ENCODE results near the gene GDF10.

GDF10 gene

DNA sequence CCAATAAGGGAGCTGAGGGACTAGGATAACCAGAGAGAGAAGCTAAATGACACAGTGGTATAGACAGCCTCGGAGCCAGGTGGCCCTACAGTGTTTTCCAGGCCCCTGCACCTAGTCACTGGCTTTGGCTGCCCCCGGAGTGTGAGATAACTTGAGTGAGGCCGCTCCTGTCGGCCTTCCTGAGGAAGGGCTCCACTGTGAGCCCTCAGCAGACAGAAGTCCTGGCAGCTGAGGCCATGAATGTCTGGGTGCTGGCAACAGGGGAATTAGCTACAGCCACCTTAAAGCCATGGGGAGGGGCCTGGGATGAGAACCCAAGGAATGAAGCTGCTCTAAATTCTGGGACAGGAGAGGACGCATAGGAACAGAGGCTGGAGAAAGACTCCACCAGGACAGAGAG, 4.6 kb upstream of the GDF10 start:
- no peak for DNase-seq (ENCODE audit: extremely low read depth, low read depth)
- TF ChIP-seq, protein P1, sequence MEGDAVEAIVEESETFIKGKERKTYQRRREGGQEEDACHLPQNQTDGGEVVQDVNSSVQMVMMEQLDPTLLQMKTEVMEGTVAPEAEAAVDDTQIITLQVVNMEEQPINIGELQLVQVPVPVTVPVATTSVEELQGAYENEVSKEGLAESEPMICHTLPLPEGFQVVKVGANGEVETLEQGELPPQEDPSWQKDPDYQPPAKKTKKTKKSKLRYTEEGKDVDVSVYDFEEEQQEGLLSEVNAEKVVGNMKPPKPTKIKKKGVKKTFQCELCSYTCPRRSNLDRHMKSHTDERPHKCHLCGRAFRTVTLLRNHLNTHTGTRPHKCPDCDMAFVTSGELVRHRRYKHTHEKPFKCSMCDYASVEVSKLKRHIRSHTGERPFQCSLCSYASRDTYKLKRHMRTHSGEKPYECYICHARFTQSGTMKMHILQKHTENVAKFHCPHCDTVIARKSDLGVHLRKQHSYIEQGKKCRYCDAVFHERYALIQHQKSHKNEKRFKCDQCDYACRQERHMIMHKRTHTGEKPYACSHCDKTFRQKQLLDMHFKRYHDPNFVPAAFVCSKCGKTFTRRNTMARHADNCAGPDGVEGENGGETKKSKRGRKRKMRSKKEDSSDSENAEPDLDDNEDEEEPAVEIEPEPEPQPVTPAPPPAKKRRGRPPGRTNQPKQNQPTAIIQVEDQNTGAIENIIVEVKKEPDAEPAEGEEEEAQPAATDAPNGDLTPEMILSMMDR (IDR thresholded peaks at IDR 0.05; ENCODE audit: low read depth, low read length), result no peak

DNA sequence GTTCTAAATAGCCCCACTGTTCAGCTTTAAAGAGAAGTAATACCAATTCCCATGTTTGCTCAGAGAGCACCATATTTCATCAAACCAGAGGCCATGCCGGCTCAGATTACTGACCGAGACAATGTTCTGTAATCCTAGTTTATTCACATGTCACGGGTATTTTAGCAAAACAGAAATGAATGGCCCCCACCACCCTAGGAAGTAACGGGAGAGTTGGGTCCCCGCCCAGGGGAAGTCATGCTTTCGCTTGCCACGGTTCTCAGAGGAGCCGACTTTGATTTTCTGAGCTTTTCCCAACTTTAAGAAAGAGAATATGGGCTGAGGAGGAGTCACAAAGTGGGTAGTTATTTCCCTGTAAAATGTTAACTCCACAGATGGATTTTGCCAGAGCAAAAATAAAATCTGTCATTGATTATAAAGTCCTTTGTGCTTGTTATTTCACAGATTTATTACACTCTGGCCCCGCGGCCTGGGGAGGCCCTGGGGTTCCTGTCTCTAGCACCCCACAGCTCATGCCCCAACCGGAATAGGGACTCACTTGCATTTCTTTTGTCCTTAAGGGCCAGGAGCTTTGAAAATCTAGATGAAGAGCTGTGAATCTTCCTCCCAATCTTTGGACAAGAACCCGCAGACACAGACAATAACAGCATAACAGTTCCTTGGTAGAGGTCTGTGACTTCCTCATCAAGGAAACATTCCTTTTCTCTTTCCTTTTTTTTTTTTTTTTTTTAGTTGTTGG, 3.7 kb upstream of the GDF10 start:
- no peak for DNase-seq (ENCODE audit: extremely low read depth, low read depth)
- TF ChIP-seq, protein P1 (IDR thresholded peaks at IDR 0.05; ENCODE audit: low read depth, low read length), result no peak

DNA sequence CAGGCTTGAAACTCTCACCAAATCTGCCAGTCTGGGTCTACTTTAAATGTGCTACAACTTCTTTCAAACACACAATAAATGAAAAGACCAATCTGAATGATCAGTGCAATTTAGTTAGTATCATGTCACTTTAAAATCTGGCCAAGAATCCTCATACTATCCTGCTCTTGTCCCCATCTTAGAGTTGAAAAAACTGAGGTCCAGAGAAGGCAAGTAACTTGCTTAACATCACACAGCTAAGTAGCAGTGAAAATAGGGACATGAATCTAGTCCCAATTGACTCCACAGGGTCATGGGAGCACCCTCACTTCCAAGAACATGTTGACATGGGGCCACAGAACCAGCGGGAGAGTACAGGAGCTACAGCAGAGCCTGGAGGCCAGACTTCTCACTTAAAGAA, 3.1 kb upstream of the GDF10 start:
- no peak for DNase-seq (ENCODE audit: extremely low read depth, low read depth)
- TF ChIP-seq, protein P1 (IDR thresholded peaks at IDR 0.05; ENCODE audit: low read depth, low read length), result no peak

DNA sequence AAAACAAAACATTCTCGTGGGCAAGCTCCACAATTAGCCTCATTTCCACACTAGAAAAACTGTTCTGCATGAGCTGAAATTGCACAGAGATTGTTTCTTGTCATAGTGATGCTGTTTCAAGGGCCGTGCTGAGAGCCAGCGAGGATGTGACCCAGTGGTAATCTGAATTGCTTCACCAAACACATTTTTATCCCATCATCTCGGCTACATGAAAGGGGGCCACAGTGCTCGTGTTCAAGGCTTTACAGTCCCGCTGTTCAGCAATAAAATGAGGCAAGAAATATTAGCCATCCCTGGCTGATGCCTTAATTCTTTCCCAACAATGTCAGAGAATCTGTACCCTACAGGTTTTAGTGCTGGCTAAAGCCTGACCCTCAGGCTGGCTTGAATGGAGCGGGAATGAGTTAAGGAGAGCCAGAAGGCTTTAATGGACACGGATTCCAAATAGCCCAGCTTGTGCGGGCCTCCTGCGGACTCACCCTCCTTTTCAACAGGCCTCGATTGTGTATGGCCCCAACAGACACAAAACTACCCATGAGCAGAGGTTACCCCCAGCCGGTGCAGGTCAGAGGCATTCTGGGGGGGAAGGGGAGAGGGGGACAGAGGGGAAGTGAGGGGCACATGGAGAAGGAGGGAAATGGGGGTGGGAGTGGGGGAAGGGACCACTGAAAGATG, 2.0 kb upstream of the GDF10 start:
- TF ChIP-seq, protein P1 (IDR thresholded peaks at IDR 0.05; ENCODE audit: low read depth, low read length), result no peak
- DNase-seq (ENCODE audit: extremely low read depth, low read depth), result no peak

DNA sequence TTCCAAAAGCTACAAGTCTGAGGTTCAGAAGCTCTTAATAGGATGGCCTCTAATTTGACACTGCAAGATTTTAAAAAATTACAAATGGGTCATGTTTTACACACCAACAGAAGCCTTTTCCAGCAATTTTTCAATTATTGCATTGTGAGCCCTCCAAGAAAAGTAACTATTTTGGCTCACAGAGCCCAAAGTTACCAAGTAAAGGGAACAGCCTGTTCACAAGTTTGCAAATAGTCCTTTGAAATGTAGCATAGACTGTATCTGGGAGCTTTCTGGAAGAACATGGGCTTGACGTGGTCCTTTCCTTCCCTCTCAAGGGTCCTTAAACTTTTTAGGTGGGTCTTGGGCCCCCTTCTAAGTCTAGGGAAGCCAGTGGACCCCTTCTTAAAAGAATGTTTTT, 1.3 kb upstream of the GDF10 start:
- DNase-seq (ENCODE audit: extremely low read depth, low read depth), result no peak
- TF ChIP-seq, protein P1 (IDR thresholded peaks at IDR 0.05; ENCODE audit: low read depth, low read length), result no peak

DNA sequence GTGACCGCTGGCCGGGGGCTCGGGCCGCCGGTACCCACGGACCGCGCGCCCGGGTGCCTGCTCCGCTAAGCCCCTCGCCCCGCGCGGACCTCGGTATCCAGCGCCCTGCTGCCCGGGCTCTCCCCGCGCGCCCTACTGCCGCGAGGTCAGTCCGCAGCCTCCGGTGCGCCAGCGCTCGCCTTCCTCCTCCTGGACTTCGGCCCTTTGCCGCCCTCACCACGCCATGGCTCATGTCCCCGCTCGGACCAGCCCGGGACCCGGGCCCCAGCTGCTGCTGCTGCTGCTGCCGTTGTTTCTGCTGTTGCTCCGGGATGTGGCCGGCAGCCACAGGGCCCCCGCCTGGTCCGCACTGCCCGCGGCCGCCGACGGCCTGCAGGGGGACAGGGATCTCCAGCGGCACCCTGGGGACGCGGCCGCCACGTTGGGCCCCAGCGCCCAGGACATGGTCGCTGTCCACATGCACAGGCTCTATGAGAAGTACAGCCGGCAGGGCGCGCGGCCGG, 483 bp downstream of the GDF10 start:
- TF ChIP-seq, protein P1 (IDR thresholded peaks at IDR 0.05; ENCODE audit: low read depth, low read length), result no peak; the same call in 1 of the 2 replicates
- DNase-seq (ENCODE audit: extremely low read depth, low read depth), result no peak

DNA sequence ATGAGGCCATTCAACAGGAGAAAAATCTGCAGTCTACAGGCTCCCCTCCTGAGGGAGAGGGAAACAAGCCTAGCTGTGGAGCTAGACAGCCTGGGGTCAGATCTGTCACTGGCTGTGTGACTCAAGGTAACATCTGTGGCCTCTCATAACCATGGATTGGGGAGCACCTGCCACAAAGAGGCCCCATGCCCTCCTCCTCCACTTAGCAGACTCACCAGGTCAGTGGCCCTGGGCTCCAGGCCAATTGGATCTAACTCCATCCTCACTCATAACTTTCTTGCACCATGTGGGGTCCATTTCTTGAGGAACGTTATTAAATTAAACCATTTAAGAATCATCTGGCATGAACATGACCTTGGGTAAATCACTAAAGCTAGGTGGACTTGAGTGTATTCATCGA, 1.8 kb downstream of the GDF10 start:
- TF ChIP-seq, protein P1 (IDR thresholded peaks at IDR 0.05; ENCODE audit: low read depth, low read length), result no peak
- DNase-seq (ENCODE audit: extremely low read depth, low read depth), result no peak

All from AG09319 (cell line).